ENCODE measurements around the gene ACSS3. TPM values are rescaled to one million over a fixed set of nuclear protein-coding genes. Genes with fewer than 3 reads are reported as not detected.
"Not testable (repeated sequence)": the region's sequence is repeated elsewhere in the genome, so short reads cannot be mapped to it uniquely, and the experiment has no call there.

ACSS3 gene
- polyA plus RNA-seq, 1 experiment, result 6.2 TPM

DNA sequence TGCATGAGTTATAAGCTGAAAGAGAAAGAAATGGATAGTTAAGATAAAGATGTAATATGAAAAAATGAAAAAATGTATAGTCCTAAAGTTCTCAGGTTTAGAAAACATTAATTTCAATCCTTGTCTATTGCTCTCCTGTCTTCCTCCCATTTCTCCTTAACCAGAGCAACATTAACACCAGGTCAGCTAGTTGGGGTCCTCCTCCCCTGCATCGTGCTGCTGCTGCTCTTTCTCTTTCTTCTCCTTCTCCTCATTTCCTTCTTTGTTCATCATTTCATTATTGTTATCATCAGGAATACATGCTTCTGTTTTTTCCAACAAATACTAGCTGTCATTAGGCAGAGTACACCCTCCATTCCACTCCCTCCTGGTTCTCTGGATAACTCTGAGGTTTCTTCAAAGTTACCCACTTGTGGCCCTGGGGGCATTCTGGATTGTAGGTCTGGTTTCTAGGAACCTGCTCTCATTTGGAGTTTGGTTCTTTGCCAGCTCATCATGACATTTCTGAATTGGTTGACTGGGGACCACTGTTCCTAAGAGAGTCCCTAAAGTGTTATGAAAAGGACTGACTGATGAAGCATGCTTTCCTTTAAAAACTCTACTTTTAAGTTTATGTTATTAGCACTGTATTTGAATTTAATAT lies 17.0 kb downstream of the ACSS3 start:
- DNase-seq (ENCODE audit: low read depth), result no peak
- CTCF ChIA-PET, result interaction anchor here (1.2 kb wide), 1 partner anchor 257 kb away, joined by 3 read pairs; no protein-coding TSS in a partner anchor
- no peak for TF ChIP-seq CTCF (IDR thresholded peaks at IDR 0.05; ENCODE audit: insufficient read depth, low read depth, low read length)
- Histone ChIP-seq H3K4me3 (ENCODE audit: low read depth, low read length) (no peak overlapping the region), H3K36me3 (ENCODE audit: control insufficient read depth, insufficient read depth, low read length) (no peaks in the 10 kb centered on the region), H3K27me3 (ENCODE audit: control insufficient read depth, insufficient read depth, low read length) (no peaks in the 10 kb centered on the region)
- POLR2A ChIA-PET, result interaction anchor here (0.6 kb wide), 1 partner anchor 12 kb away, joined by 4 read pairs; no protein-coding TSS in a partner anchor

- no peak overlapping the region for H3K4me3 ChIP-seq (ENCODE audit: low read depth, low read length)
- ChIA-PET CTCF (no interaction called here), POLR2A (interaction anchor here (0.6 kb wide), 1 partner anchor 11 kb away, joined by 4 read pairs; no protein-coding TSS in a partner anchor)
- DNase-seq (ENCODE audit: low read depth), result no peak
- H3K36me3 ChIP-seq (ENCODE audit: control insufficient read depth, insufficient read depth, low read length), result no peaks in the 10 kb centered on the region
- no peaks in the 10 kb centered on the region for H3K27me3 ChIP-seq (ENCODE audit: control insufficient read depth, insufficient read depth, low read length)
- TF ChIP-seq CTCF (IDR thresholded peaks at IDR 0.05; ENCODE audit: insufficient read depth, low read depth, low read length), result no peak
These were observed 17.8 kb downstream of the ACSS3 start for GRCh38 chr12:81095501-81096232.

- no peak for DNase-seq (ENCODE audit: low read depth)
- Histone ChIP-seq H3K4me3 (ENCODE audit: low read depth, low read length) (no peak overlapping the region), H3K27me3 (ENCODE audit: control insufficient read depth, insufficient read depth, low read length) (no peaks in the 10 kb centered on the region), H3K36me3 (ENCODE audit: control insufficient read depth, insufficient read depth, low read length) (no peaks in the 10 kb centered on the region)
- ChIA-PET CTCF (interaction anchor here (1.0 kb wide), 1 partner anchor 23 kb away, joined by 3 read pairs; no protein-coding TSS in a partner anchor), POLR2A (no interaction called here)
- TF ChIP-seq CTCF (IDR thresholded peaks at IDR 0.05; ENCODE audit: insufficient read depth, low read depth, low read length), result no peak
These were observed 27.8 kb downstream of the ACSS3 start for GRCh38 chr12:81105687-81106086.

DNA sequence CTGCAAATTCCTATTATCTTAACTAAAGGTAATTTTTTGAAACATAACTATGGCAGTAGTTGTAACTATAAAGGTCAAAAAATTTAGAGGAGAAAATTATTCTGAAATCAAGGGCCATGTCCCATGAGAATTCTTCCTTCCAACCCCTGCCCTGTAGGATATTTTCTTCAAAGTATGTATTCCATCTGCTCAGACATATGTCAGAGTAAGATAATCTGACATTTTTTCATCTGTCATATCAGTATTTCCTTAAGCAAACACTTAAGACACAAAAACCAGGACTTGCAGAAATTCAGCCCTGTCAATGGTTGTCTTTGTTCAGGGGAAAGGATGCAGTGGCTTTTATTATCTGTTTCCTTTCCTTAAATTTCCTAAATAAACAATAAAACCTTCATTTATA lies 36.3 kb downstream of the ACSS3 start:
- CTCF ChIA-PET, result interaction anchor here (1.5 kb wide), 1 partner anchor 15 kb away, joined by 6 read pairs; no protein-coding TSS in a partner anchor
- DNase-seq (ENCODE audit: low read depth), result no peak
- POLR2A ChIA-PET, result no interaction called here
- TF ChIP-seq CTCF (IDR thresholded peaks at IDR 0.05; ENCODE audit: insufficient read depth, low read depth, low read length), result no peak
- no peaks in the 10 kb centered on the region for H3K36me3 ChIP-seq (ENCODE audit: control insufficient read depth, insufficient read depth, low read length)
- H3K27me3 ChIP-seq (ENCODE audit: control insufficient read depth, insufficient read depth, low read length), result no peaks in the 10 kb centered on the region
- H3K4me3 ChIP-seq (ENCODE audit: low read depth, low read length), result no peak overlapping the region

DNA sequence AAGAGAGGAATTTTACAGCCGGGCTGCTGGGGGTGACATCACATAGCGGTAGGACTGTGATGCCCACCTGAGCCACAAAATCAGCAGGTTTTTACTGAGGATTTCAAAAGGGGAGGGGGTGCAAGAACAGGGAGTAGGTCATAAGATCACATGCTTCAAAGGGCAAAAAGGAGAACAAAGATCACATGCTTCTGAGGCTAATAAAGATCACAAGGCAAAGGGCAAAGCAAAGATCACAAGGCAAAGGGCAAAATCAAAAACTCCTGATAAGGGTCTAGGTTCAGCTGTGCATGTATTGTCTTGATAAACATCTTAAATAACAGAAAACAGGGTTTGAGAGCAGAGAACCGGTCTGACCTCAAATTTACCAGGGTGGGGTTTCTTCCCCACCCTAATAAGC lies 41.2 kb downstream of the ACSS3 start:
- H3K27me3 ChIP-seq (ENCODE audit: control insufficient read depth, insufficient read depth, low read length); POLR2A ChIA-PET; H3K4me3 ChIP-seq (ENCODE audit: low read depth, low read length); DNase-seq (ENCODE audit: low read depth); H3K36me3 ChIP-seq (ENCODE audit: control insufficient read depth, insufficient read depth, low read length): not testable (repeated sequence)
- CTCF ChIA-PET, result interaction anchor here (5.5 kb wide), 1 partner anchor 10 kb away, joined by 23 read pairs; no protein-coding TSS in a partner anchor

Data from BJ (cell line).